ENCODE results near the gene KRTAP5-4.
A peak's percentile ranks its signal among the peaks of the same experiment; 100 is the strongest.

KRTAP5-4 gene

DNA sequence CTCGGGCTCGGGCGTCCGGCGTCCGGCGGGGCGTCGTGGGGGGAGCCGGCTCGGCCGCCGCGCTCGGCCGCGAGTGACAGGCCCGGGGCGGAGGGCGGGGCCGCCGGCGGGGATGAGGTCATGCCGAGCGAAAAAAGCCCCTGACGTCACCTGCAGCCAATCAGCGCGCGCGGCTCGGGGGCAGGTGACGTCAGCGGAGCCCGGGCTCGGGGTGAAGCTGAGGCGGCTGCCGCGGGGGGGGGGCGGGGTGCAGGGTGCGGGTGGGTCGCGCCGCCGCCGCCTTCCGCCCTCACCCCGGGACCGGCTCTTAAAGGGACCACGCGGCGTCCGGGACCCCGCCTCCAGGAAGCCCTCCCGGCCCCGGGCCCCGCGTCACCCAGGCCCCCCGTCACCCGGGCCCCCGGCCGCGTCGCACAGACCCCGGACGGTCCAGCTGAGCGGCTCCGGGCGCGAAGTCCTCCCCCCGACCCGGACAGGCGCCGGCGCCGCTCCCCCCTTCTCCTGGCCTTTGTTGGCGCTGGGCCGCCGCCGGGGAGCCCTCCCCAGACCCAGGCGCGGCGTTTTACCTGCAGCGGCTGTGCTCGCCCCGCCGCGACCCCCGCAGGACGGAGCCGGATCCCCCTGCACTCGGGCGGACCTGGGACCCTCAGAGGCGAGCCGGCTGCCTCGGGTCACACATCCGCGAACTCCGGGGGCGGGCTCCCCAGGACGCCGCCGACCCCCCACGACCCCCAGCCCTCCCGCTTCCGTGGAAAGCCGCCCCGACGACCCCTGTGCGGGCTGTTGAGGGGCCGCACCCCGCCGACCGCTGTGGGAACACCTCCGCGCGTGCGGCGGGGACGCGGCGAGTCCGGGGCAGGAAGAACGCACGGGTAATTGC is 49.5 kb downstream of the KRTAP5-4 start, which contains the start of gene DUSP8:
TSS of gene DUSP8 (minus strand) at position 75 of the 880 bp plus-strand sequence. CDS start 6,445 bp downstream, outside the sequence.
- DNase-seq (ENCODE audit: low read depth in 2 of 2), result peak; percentile 88 to 90

DNA sequence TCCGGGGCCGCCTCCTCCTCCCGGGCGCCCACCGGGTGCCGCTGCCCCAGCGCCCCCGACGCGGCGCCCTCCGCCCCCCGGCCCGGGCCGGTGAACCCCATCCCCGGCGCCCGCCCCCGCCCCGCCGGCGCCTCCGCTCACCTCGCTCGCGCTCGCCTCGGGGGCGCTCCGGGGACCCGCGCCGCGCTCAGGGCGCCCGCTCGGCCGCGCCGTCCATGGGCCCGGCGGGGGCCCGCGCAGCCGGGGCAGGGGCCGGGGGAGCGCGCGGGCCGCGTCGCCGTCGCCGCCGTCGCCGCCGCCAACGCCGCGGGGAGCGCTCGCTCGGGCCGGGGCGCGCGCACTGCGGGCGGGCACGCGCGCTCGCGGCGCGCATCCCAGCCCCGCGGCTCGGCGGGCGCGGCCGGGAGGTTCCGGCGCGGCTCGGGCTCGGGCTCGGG is 50.2 kb downstream of the KRTAP5-4 start:
- DNase-seq (ENCODE audit: low read depth in 2 of 2), result no peak
